ENCODE measurements around the gene NRL.

- no peak for TF ChIP-seq EZH2phosphoT487 (IDR thresholded peaks at IDR 0.05; ENCODE audit: borderline replicate concordance, low read depth, low read length)
- TF ChIP-seq CTCF (conservative IDR thresholded peaks at IDR 0.05; ENCODE audit: low read length), result no peak
These were observed 31.8 kb upstream of the NRL start, which contains the start of gene PSME2 for GRCh38 chr14:24146453-24146977.
